Measurements from ENCODE around the gene FLOT1. TPM values are rescaled to one million over a fixed set of nuclear protein-coding genes. Genes with fewer than 3 reads are reported as not detected.

FLOT1 gene
- total and polyA plus RNA-seq, 2 donors (not counting 3 experiments of a cell fraction or from before 2014, with no cell fraction given): 141 to 154 TPM

- TF ChIP-seq MYC (IDR thresholded peaks at IDR 0.05; ENCODE audit: low read depth, low read length) (no peak), CTCF (IDR thresholded peaks at IDR 0.05; ENCODE audit: extremely low read depth in 1 of 2, insufficient read depth in 1 of 2, low read depth in 1 of 2, low read length in 2 of 2) (no peak), POLR2AphosphoS5 (IDR thresholded peaks at IDR 0.05; ENCODE audit: insufficient read depth, low read depth, low read length) (no peak), JUN (IDR thresholded peaks at IDR 0.05; ENCODE audit: borderline replicate concordance, insufficient read depth, insufficient read length, low read depth) (no peak), EZH2 (IDR thresholded peaks at IDR 0.05; ENCODE audit: borderline replicate concordance, low read depth, low read length, severe bottlenecking) (no peak), POLR2A (IDR thresholded peaks at IDR 0.05; ENCODE audit: low read depth, low read length) (no peak), FOS (IDR thresholded peaks at IDR 0.05; ENCODE audit: borderline replicate concordance, insufficient read depth, low read length) (no peak), GATA2 (IDR thresholded peaks at IDR 0.05; ENCODE audit: insufficient read depth, insufficient read length, low read depth, low read length) (no peak)
- TF ChIP-seq, protein P1, sequence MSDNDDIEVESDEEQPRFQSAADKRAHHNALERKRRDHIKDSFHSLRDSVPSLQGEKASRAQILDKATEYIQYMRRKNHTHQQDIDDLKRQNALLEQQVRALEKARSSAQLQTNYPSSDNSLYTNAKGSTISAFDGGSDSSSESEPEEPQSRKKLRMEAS (IDR thresholded peaks at IDR 0.05; ENCODE audit: insufficient read depth, insufficient read length): no peak
- no peak for FAIRE-seq
- Histone ChIP-seq H3K27me3 (ENCODE audit: control insufficient read depth in 2 of 2, insufficient read depth in 2 of 2, low read length in 2 of 2) (no peaks in the 10 kb centered on the region), H3K9me3 (replicated peaks; ENCODE audit: control insufficient read depth, insufficient read depth, low read length) (no peaks in the 10 kb centered on the region), H3K4me1 (ENCODE audit: control insufficient read depth, extremely low read depth, insufficient read depth, low read length) (no peaks in the 10 kb centered on the region), H3K9ac (replicated peaks; ENCODE audit: extremely low read depth, insufficient read depth, low read length) (no peak overlapping the region), H3K9me1 (replicated peaks; ENCODE audit: control insufficient read depth, extremely low read depth, insufficient read depth, low read length) (no peaks in the 10 kb centered on the region), H3K4me3 (replicated peaks in 1 of 3; ENCODE audit: insufficient read depth in 1 of 3, low read depth in 1 of 3, low read length in 3 of 3) (no peak overlapping the region), H2AFZ (ENCODE audit: low read depth, low read length) (no peak overlapping the region), H3K27ac (ENCODE audit: insufficient read depth, low read depth, low read length) (no peak overlapping the region), H3K4me2 (ENCODE audit: insufficient read depth, low read length) (no peak overlapping the region), H3K79me2 (ENCODE audit: control insufficient read depth, insufficient read depth, low read length) (no peaks in the 10 kb centered on the region), H4K20me1 (replicated peaks; ENCODE audit: control insufficient read depth, extremely low read depth, insufficient read depth, low read length) (no peaks in the 10 kb centered on the region), H3K36me3 (ENCODE audit: control insufficient read depth in 2 of 2, extremely low read depth in 1 of 2, insufficient read depth in 2 of 2, low read length in 2 of 2) (peaks cover 2 to 7% of the 10 kb centered on the region in 2 experiments)
- DNase-seq (ENCODE audit: low read depth, low spot score): no peak
- CTCF ChIA-PET: interaction anchor here (0.6 to 3.3 kb wide), 7 partner anchors 9 to 222 kb away, joined by 3 to 16 read pairs (median 4); partner anchors contain the start of gene MDC1
- dilution Hi-C loops (cut with MboI; ENCODE audit: extremely low pct_ligation_motif_present, low sequenced_read_pairs) (no loop called here), intact Hi-C loops (cut with micrococcal nuclease) (no loop called here)
- POLR2A ChIA-PET: no interaction called here
- no TSS peak for BruUV-seq (replicated peaks)
Observed at GRCh38 chr6:30703821-30704220, 38.7 kb downstream of the FLOT1 start.
